A673 (cell line): Measurements from ENCODE around the gene CLRN3. TPM values are rescaled to one million over a fixed set of nuclear protein-coding genes. Genes with fewer than 3 reads are reported as not detected.

Experiments used
- BruUV-seq: library from RNA; stranded (reverse); fragments of 400-500 nt; replicated peaks from 2 replicates; lab custom pipeline; 2021; lab: Mats Ljungman, UMichigan
- CTCF ChIA-PET: fragments of 300-600 bp; sonication (Branson Sonifier 250); formaldehyde crosslinking; loops from one replicate; lab custom pipeline; 2022; ENCODE audit warnings: antibody characterized with exemption; lab: Charles Lee
- POLR2A ChIA-PET: fragments of 300-600 bp; sonication (Branson Sonifier 250); formaldehyde crosslinking; loops from one replicate; lab custom pipeline; 2022; ENCODE audit warnings: antibody characterized with exemption; ENCODE audit not compliant: low non-redundant PET; lab: Charles Lee
- DNase-seq: peaks from one replicate; pipeline ENCODE4 v3.0.0-alpha.2; 2015; ENCODE audit warnings: low spot score
- H3K27ac ChIP-seq: fragments of 200-600 bp; sonication (generic); 2 replicates; pipeline ENCODE4 v1.5.1; 2016; ENCODE audit warnings: mixed run types, low read depth, mild to moderate bottlenecking, mixed read lengths, antibody characterized with exemption, low read length; ENCODE audit not compliant: poor library complexity, severe bottlenecking
- H3K27me3 ChIP-seq: fragments of 200-600 bp; sonication (generic); replicated peaks from 2 replicates; pipeline ENCODE4 v1.6.1; 2017; ENCODE audit warnings: mixed run types, low read depth, mild to moderate bottlenecking, mixed read lengths, antibody characterized with exemption, low read length; ENCODE audit not compliant: insufficient read depth, poor library complexity
- H3K36me3 ChIP-seq: fragments of 200-600 bp; sonication (generic); 2 replicates; pipeline ENCODE4 v1.6.1; 2016; ENCODE audit warnings: mixed run types, mild to moderate bottlenecking, mixed read lengths, antibody characterized with exemption, low read length; ENCODE audit not compliant: insufficient read depth, poor library complexity, severe bottlenecking
- H3K4me1 ChIP-seq: fragments of 200-600 bp; sonication (generic); 2 replicates; pipeline ENCODE4 v1.6.1; 2017; ENCODE audit warnings: mixed run types, mild to moderate bottlenecking, mixed read lengths, antibody characterized with exemption, low read length; ENCODE audit not compliant: insufficient read depth, poor library complexity, severe bottlenecking
- H3K4me3 ChIP-seq: fragments of 200-600 bp; sonication (generic); 2 replicates; pipeline ENCODE4 v1.5.1; 2016; ENCODE audit warnings: low read depth, mixed run types, mild to moderate bottlenecking, mixed read lengths, low read length; ENCODE audit not compliant: poor library complexity, severe bottlenecking
- H3K9me3 ChIP-seq: fragments of 200-600 bp; sonication (generic); 2 replicates; pipeline ENCODE4 v1.6.1; 2016; ENCODE audit warnings: mixed run types, low read depth, mild to moderate bottlenecking, mixed read lengths, antibody characterized with exemption, low read length; ENCODE audit not compliant: poor library complexity, severe bottlenecking
- CTCF ChIP-seq: fragments of 300-800, 200-600 bp; sonication (generic); conservative IDR thresholded peaks from 2 replicates; pipeline ENCODE4 v1.5.1; 2017; ENCODE audit warnings: low read depth, mild to moderate bottlenecking, antibody characterized with exemption, low read length, moderate library complexity, mixed read lengths
- EZH2 ChIP-seq: fragments of 200-600 bp; sonication (generic); IDR thresholded peaks from 2 replicates; pipeline ENCODE4 v1.6.1; 2017; ENCODE audit warnings: borderline replicate concordance, low read depth, mild to moderate bottlenecking, mixed read lengths, antibody characterized with exemption, low read length; ENCODE audit not compliant: poor library complexity, severe bottlenecking
- intact Hi-C: fragments of 100-400 bp; cut with micrococcal nuclease; formaldehyde crosslinking; loops from one replicate; pipeline ENCODE4 v1.10.0; 2022; ENCODE audit not compliant: unreplicated experiment
- total RNA-seq: library from RNA; stranded (reverse); gene quantifications from 2 replicates; pipeline ENCODE4 v1.2.3, GENCODE V29; 2021

Gene CLRN3
- total RNA-seq, 1 experiment from 2014 or later: not detected

GRCh38 chr10:127832501-127832900 lies 60.2 kb downstream of the CLRN3 start:
- H3K4me3 ChIP-seq: no peak overlapping the region
- H3K9me3 ChIP-seq: no peaks in the 10 kb centered on the region
- no peak for TF ChIP-seq CTCF
- TF ChIP-seq EZH2: no peak
- DNase-seq: peak; percentile 53
- H3K36me3 ChIP-seq: no peaks in the 10 kb centered on the region
- CTCF ChIA-PET: no interaction called here
- no TSS peak for BruUV-seq
- intact Hi-C loops: no loop called here
- POLR2A ChIA-PET: no interaction called here
- H3K4me1 ChIP-seq: no peaks in the 10 kb centered on the region
- H3K27ac ChIP-seq: no peak overlapping the region
- H3K27me3 ChIP-seq: no peaks in the 10 kb centered on the region

GRCh38 chr10:127830414-127830813 lies 62.3 kb downstream of the CLRN3 start:
- Histone ChIP-seq H3K36me3 (no peaks in the 10 kb centered on the region), H3K4me3 (no peak overlapping the region), H3K27me3 (no peaks in the 10 kb centered on the region), H3K27ac (no peak overlapping the region), H3K9me3 (no peaks in the 10 kb centered on the region), H3K4me1 (peaks cover 6% of the 10 kb centered on the region)
- ChIA-PET POLR2A (no interaction called here), CTCF (no interaction called here)
- BruUV-seq: no TSS peak
- intact Hi-C loops: no loop called here
- DNase-seq: no peak
- no peak for TF ChIP-seq EZH2
- TF ChIP-seq CTCF: no peak

Other genes starting within 250 kb of the CLRN3 start
- not detected in 2 replicates for gene FOXI2, start 155.8 kb downstream of the CLRN3 start, total RNA-seq
- 4.6 and 11.6 TPM in 2 replicates for gene PTPRE, start 14.2 kb upstream of the CLRN3 start, total RNA-seq
- gene MKI67, start 233.5 kb upstream of the CLRN3 start, total RNA-seq: 242 and 249 TPM in 2 replicates